ENCODE data around the gene FBXL19. TPM values are rescaled to one million over a fixed set of nuclear protein-coding genes. Genes with fewer than 3 reads are reported as not detected.

Gene FBXL19
- total and polyA plus RNA-seq, 2 of the 13 experiments (the other 11 are each of a cell fraction or from before 2014, with no cell fraction given) = 6.0 to 13.7 TPM

- TF ChIP-seq ZNF619 (CRISPR knock-in tag; IDR thresholded peaks at IDR 0.05) (peak; percentile 85), ELF3 (CRISPR knock-in tag; IDR thresholded peaks at IDR 0.05) (peak; percentile 96), ZNF704 (CRISPR knock-in tag; IDR thresholded peaks at IDR 0.05; ENCODE audit: borderline replicate concordance) (no peak), ZFX (CRISPR knock-in tag; IDR thresholded peaks at IDR 0.05; ENCODE audit: low read depth) (peak; percentile 89), THRA (CRISPR knock-in tag; IDR thresholded peaks at IDR 0.05; ENCODE audit: borderline replicate concordance) (peak; percentile 91; the same call in 1 of the 2 replicates), MZF1 (CRISPR knock-in tag; IDR thresholded peaks at IDR 0.05; ENCODE audit: borderline replicate concordance) (no peak), RFX5 (IDR thresholded peaks at IDR 0.05; ENCODE audit: low read depth, low read length) (0 out of 2 replicates have a peak, but pooled peaks have one; percentile 40), GABPB1 (CRISPR knock-in tag; IDR thresholded peaks at IDR 0.05) (peak; percentile 92), ZNF749 (CRISPR knock-in tag; IDR thresholded peaks at IDR 0.05; ENCODE audit: borderline replicate concordance) (peak; percentile 46; the same call in 1 of the 2 replicates), GATA4 (IDR thresholded peaks at IDR 0.05; ENCODE audit: borderline replicate concordance, low read depth) (peak; percentile 96), TEAD3 (CRISPR knock-in tag; optimal IDR thresholded peaks at IDR 0.05; ENCODE audit: borderline replicate concordance) (peak; percentile 86), PRDM10 (CRISPR knock-in tag; IDR thresholded peaks at IDR 0.05; ENCODE audit: low read depth) (peak; percentile 86; the same call in 1 of the 2 replicates), ZNF713 (CRISPR knock-in tag; IDR thresholded peaks at IDR 0.05) (no peak), KDM5A (IDR thresholded peaks at IDR 0.05; ENCODE audit: borderline replicate concordance, low read length) (0 out of 2 replicates have a peak, but pooled peaks have one; percentile 13), SPEN (CRISPR knock-in tag; IDR thresholded peaks at IDR 0.05; ENCODE audit: low read depth) (peak; percentile 96), ARNT2 (CRISPR knock-in tag; IDR thresholded peaks at IDR 0.05; ENCODE audit: low read depth) (peak; percentile 97), SP4 (CRISPR knock-in tag; IDR thresholded peaks at IDR 0.05) (peak; percentile 83), ZNF850 (CRISPR knock-in tag; conservative IDR thresholded peaks at IDR 0.05) (no peak), HINFP (CRISPR knock-in tag; IDR thresholded peaks at IDR 0.05; ENCODE audit: low read depth) (peak; percentile 79), SATB2 (CRISPR knock-in tag; IDR thresholded peaks at IDR 0.05) (no peak), ZNF326 (CRISPR knock-in tag; IDR thresholded peaks at IDR 0.05; ENCODE audit: borderline replicate concordance) (0 out of 2 replicates have a peak, but pooled peaks have one; percentile 94)
Measured at GRCh38 chr16:30949650-30950515, 26.5 kb downstream of the FBXL19 start (continued).

Data from HepG2 (cell line).